GM18873 (cell line): ENCODE measurements around the gene OTUD1.
"Not testable (repeated sequence)": the region's sequence is repeated elsewhere in the genome, so short reads cannot be mapped to it uniquely, and the experiment has no call there.

ENCODE experiments used
- ATAC-seq: cut with Tn5 transposase; IDR thresholded peaks from one replicate; pipeline ENCODE4 v1.9.1; 2021; ENCODE audit warnings: mild to moderate bottlenecking, moderate library complexity, moderate number of reproducible peaks; ENCODE audit not compliant: unreplicated experiment, low FRiP score

Gene OTUD1

GRCh38 chr10:23438547-23439451, at the start of gene OTUD1:
Gene OTUD1, plus strand, starts transcription at chr10:23439075. Its CDS starts 383 bp downstream, at chr10:23439458.
- peak; percentile 65 for ATAC-seq

GRCh38 chr10:23390408-23390807, 48.5 kb upstream of the OTUD1 start:
- not testable (repeated sequence) for ATAC-seq

- ATAC-seq: no peak
Observed at GRCh38 chr10:23390809-23391208, 48.1 kb upstream of the OTUD1 start.

- no peak for ATAC-seq
Observed at GRCh38 chr10:23391821-23392220, 47.1 kb upstream of the OTUD1 start.

GRCh38 chr10:23395017-23395416, 43.9 kb upstream of the OTUD1 start:
- ATAC-seq: no peak

- ATAC-seq: no peak
Observed at GRCh38 chr10:23396695-23397094, 42.2 kb upstream of the OTUD1 start.

- no peak for ATAC-seq
Observed at GRCh38 chr10:23399701-23400144, 39.2 kb upstream of the OTUD1 start.

GRCh38 chr10:23402856-23403255, 36.0 kb upstream of the OTUD1 start:
- no peak for ATAC-seq

- ATAC-seq: no peak
Observed at GRCh38 chr10:23403278-23403677, 35.6 kb upstream of the OTUD1 start.

- no peak for ATAC-seq
Observed at GRCh38 chr10:23403719-23404118, 35.2 kb upstream of the OTUD1 start.

- ATAC-seq: no peak
Observed at GRCh38 chr10:23404461-23404980, 34.4 kb upstream of the OTUD1 start.

- no peak for ATAC-seq
Observed at GRCh38 chr10:23405540-23405939, 33.3 kb upstream of the OTUD1 start.

- no peak for ATAC-seq
Observed at GRCh38 chr10:23406409-23406808, 32.5 kb upstream of the OTUD1 start.

GRCh38 chr10:23408330-23408976, 30.4 kb upstream of the OTUD1 start:
- no peak for ATAC-seq

- ATAC-seq: no peak
Observed at GRCh38 chr10:23412223-23412622, 26.7 kb upstream of the OTUD1 start.

GRCh38 chr10:23413629-23414089, 25.2 kb upstream of the OTUD1 start:
- peak; percentile 89 for ATAC-seq

- ATAC-seq: no peak
Observed at GRCh38 chr10:23414658-23415057, 24.2 kb upstream of the OTUD1 start.

- no peak for ATAC-seq
Observed at GRCh38 chr10:23417254-23417653, 21.6 kb upstream of the OTUD1 start.

- no peak for ATAC-seq
Observed at GRCh38 chr10:23418051-23418681, 20.7 kb upstream of the OTUD1 start.

GRCh38 chr10:23419201-23419600, 19.7 kb upstream of the OTUD1 start:
- no peak for ATAC-seq
